NK-92 treated with Interleukin-12 subunit alpha and Interleukin-12 subunit beta, amount 100 ng/mL, for 24 hours (cell line): ENCODE results near the gene MBNL1.

Source experiments
- DNase-seq: peaks from one replicate; lab custom pipeline; 2025; lab: John Stamatoyannopoulos, UW

MBNL1 gene

DNA sequence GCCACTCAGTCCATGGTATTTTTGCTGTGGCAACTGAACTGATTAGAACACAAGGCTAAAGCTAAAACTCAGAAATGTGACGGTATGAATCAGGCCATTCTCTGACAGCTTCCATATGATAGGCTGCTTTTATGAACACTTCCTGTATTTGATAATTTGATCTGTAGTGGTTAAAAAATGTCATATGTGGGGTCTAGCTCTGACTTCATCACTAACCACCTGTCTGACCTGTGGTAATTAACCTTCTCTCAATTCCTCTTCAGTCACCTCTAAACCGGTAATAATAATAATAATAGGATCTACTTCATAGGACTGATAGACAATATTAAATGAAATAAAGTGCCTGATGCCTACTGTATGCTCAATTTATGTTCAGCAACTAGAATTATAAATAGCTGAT, 223.2 kb downstream of the MBNL1 start:
- DNase-seq, result no peak

DNA sequence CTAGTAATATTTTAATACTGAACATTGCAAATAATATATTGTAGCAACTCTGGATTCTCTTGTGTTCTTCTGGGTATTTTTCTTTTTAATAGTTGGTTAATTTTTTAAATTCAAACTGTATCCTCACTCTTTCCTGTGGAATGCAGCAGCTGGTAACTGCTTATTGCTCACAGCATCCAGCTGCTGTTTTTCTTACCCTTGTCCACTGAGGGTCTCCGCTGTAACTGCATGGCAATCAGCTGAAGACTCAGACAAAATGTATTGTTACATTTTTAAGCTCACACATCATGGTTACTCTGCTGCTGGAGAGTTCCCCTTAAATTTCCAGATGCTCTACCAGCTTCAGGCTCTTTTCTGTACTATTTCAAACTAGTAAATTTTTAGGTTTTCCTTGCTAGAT, 227.6 kb downstream of the MBNL1 start:
- DNase-seq, result no peak

DNA sequence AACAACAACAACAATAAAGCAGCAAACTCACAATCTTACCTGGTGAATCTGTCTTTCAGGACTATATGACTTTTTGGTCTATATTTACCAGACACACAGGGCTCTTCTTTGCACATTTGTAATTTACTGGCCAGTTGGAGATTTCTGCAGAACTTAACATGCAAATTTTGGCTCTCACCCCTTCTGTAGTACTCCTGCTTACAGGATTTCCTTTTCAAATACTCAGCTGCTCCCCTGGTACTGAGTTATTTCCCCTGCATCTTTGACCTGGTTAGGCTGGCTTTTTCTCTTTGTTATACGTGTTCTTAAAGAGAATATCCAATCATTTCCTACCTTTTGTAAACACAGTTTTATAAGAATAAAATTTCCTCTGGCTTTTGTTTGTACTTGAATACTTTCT, 228.0 kb downstream of the MBNL1 start:
- DNase-seq, result no peak

DNA sequence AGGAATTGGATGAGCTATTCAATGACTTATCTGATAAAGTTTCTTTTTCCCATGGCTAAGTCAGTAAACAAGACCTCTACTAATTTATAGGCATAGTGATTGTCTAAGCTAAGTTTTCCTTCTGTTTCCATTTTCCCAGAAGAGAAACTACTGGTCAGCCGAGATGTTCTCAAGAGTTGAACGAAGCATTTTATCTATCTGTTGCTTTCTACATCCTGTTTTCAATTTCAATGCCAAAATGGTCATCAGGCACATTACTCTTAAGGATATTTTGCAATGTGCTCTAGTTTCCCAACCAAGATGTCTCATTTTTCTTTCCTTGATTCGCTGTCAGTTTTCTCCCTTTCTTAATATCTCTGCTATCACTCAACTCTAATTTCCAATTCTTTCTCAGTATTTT, 228.7 kb downstream of the MBNL1 start:
- no peak for DNase-seq

DNA sequence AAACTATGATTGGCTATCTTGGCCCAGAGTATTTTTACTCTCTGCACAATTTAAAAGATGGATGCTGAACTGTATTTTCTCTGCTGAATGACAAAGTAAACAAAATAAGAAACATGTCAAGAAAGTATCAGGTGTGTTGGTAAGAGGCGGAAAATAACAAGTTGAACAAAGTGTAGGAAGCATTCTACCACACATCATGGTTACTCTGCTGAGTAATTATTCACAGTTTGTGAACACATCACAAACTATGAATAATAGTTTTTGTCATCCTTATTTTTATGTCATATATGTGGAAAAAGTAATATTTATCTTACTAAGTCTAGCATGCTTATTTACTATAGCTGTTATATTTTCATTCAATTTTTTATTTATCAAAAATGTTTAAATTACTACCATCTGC, 229.2 kb downstream of the MBNL1 start:
- no peak for DNase-seq

DNA sequence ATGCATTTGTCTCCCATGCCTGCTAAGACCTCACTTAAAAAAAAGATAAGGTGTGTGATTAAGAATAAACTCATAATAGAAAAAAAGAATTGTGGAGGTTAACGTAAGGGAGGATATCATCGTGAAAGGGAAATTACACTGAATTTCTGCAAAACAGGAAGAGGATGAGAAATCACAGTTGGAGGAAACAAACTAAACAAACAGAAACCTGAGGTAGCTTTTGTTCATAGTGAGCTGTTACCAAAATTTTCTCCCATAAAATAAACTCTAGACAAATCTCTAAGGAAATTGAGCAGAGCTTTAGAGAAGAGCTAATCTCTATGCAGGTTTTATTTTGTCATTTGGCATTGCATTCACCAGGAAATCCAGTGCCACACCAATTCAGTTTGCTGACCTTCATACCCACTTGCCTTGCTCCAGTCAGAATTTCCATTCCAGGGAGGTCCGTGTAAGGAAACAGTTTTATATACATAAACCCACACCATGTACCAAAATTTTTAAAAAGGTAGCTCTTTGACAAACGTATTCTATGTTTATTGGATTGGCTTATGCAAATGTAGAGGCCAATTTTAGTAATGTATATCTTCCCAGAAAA, 231.2 kb downstream of the MBNL1 start:
- DNase-seq, result no peak

DNA sequence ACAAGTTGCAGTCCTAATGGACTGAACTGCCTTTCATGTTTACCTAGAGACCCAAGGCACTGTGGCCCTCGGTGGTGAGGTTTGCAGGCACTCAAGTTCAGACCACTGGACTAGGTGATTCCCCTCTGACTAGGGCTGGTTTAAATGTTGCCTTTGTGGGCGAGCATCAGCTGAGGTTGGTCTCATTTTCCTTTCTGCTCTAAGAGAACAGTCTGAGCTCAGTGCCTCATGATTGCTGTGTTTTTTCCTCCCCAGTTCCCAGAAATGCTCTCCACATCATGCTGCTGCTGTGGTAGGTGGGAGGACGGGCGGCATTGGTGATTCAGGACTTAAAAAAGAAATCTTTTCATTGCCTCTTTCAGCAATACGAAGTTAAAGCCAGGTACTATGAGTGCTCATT, 237.2 kb downstream of the MBNL1 start:
- DNase-seq, result no peak

DNA sequence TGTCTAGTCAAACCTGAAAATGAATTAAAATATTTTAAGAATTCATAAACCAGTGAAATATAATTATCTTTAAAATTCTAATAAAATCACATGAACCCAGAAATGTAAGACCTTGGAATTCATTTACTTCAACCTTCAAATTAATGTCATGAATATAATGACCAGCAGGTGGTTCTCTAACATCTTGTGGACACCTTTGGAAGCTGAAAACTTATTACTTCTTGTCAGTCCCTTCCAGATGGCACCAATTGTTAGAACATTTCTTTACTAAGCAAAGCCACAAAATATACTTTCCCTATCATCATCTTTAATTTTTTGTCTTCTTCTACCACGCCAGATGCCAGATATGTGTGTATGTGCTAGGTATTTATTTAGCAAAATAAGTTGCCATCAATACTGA, 240.0 kb downstream of the MBNL1 start:
- no peak for DNase-seq

DNA sequence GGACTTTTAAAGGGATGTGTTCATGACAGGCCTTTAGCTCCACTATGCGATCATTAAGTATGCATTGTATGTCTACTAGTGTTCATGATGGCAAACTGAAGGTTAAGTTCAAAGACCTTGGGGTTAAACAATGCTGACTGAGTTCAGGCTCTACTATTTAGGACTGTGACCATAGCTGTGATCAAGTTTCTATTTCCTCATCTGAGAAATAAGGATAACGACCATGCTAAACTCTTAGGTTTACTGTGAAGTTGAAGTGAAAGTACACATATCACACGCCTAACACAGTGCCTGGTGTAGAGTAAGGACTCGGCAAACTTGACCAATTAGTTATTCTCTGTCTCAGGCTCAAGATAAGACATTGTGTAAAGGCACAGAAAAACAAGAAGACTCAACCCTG, 243.2 kb downstream of the MBNL1 start:
- no peak for DNase-seq

DNA sequence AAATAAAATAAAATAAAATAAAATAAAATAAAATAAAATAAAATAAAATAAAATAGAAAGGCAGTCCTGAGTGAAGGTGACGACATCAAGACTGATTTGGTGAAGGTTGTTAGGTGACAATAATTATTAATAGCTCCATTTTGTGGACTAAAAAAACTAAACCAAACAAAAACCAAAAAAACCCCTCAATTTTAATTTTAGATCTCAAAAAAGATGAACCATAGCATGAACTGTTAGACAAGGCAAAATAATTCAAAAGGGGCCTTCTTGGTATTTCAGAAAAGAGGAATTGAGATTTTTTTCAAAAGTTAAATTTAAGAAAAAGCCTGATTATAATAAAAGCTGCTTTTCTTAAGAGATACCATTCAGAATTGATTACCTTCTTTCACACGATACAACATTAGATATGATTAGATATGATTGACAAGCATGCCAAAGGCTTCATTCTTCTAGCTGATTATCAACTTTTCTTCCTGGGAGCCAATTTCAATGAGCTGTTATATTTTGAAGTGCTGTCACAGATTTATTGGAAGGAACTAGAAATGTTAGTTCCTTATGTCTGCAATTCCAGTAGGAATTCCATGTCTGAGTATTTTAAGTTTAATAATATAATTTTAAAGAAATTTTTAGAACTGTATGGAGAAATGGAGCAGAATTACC, 244.7 kb downstream of the MBNL1 start:
- no peak for DNase-seq
